H1 (cell line): ENCODE measurements around the gene STK40. TPM values are rescaled to one million over a fixed set of nuclear protein-coding genes. Genes with fewer than 3 reads are reported as not detected.

ENCODE experiments used
- CTCF ChIA-PET: fragments of 300-600 bp; sonication (Branson Sonifier 250); formaldehyde crosslinking; loops from one replicate; lab custom pipeline; 2021; ENCODE audit not compliant: partially characterized antibody; lab: Charles Lee
- POLR2A ChIA-PET: fragments of 300-600 bp; sonication (Branson Sonifier 250); formaldehyde crosslinking; loops from one replicate; lab custom pipeline; 2021; ENCODE audit warnings: inconsistent platforms; ENCODE audit not compliant: partially characterized antibody; lab: Charles Lee
- DNase-seq, 2 experiments: peaks; one replicate each; pipeline versions ENCODE4 v3.0.0 to v3.0.0-alpha.2; 2010 to 2022; ENCODE audit warnings: low spot score in 2 of 2, low read depth in 1 of 2, mixed read lengths in 1 of 2
- FAIRE-seq: peaks from 2 replicates; lab custom pipeline; 2011; peaks lifted over from hg19 to GRCh38; lab: Jason Lieb, UNC
- H2AFZ ChIP-seq: 2 replicates; pipeline ENCODE4 v1.8.1; 2012; ENCODE audit warnings: low read length, inconsistent platforms
- H2AK5ac ChIP-seq: 2 replicates; pipeline ENCODE4 v1.6.1; 2013; ENCODE audit warnings: low read depth, low read length
- H2BK120ac ChIP-seq: replicated peaks from 2 replicates; pipeline ENCODE3; 2013; ENCODE audit warnings: low read depth, low read length, inconsistent platforms
- H2BK12ac ChIP-seq: 2 replicates; pipeline ENCODE4 v1.6.1; 2013; ENCODE audit warnings: low read depth, low read length
- H2BK15ac ChIP-seq: 2 replicates; pipeline ENCODE4 v1.6.1; 2013; ENCODE audit warnings: low read length
- H2BK20ac ChIP-seq: 2 replicates; pipeline ENCODE4 v1.6.1; 2013; ENCODE audit warnings: low read length
- H2BK5ac ChIP-seq: 2 replicates; pipeline ENCODE4 v1.6.1; 2013; ENCODE audit warnings: low read depth, low read length
- H3K14ac ChIP-seq: 2 replicates; pipeline ENCODE4 v1.6.1; 2013; ENCODE audit warnings: inconsistent platforms; ENCODE audit not compliant: insufficient read length
- H3K18ac ChIP-seq: 2 replicates; pipeline ENCODE4 v1.6.1; 2013; ENCODE audit warnings: low read length; ENCODE audit errors: extremely low read depth
- H3K23ac ChIP-seq: 2 replicates; pipeline ENCODE4 v1.6.1; 2013; ENCODE audit warnings: inconsistent platforms; ENCODE audit not compliant: insufficient read length
- H3K23me2 ChIP-seq: 2 replicates; pipeline ENCODE4 v1.6.1; 2013; ENCODE audit warnings: low read depth, low read length
- H3K27ac ChIP-seq: 2 replicates; pipeline ENCODE4 v1.6.1; 2011; ENCODE audit warnings: low read depth, low read length, inconsistent platforms
- H3K27me3 ChIP-seq, 4 experiments: replicated peaks in 1 of 4; 1 replicate in 1 of 4; 2 replicates in 3 of 4; pipeline versions ENCODE4 v1.6.1 to v1.8.1; 2011 to 2013; ENCODE audit warnings: low read length in 3 of 4, mild to moderate bottlenecking in 3 of 4, inconsistent platforms in 2 of 4, mixed read lengths in 2 of 4, moderate library complexity in 1 of 4; ENCODE audit not compliant: control insufficient read depth in 3 of 4, insufficient read depth in 3 of 4; ENCODE audit errors: extremely low read depth in 1 of 4
- H3K36me3 ChIP-seq, 4 experiments: 2 replicates each; pipeline versions ENCODE4 v1.6.1 to v1.8.1; 2011 to 2013; ENCODE audit warnings: mild to moderate bottlenecking in 4 of 4, low read length in 3 of 4, moderate library complexity in 2 of 4, control low read depth in 1 of 4, inconsistent platforms in 1 of 4; ENCODE audit not compliant: insufficient read depth in 4 of 4, control insufficient read depth in 2 of 4
- H3K4ac ChIP-seq: replicated peaks from 2 replicates; pipeline ENCODE3; 2013; ENCODE audit warnings: low read length, low read depth, mixed read lengths, inconsistent platforms; ENCODE audit not compliant: insufficient read length
- H3K4me1 ChIP-seq, 4 experiments: replicated peaks in 1 of 4; 1 replicate in 1 of 4; 2 replicates in 3 of 4; pipeline versions ENCODE4 v1.6.1 to v1.8.1; 2011 to 2013; ENCODE audit warnings: low read length in 3 of 4, inconsistent platforms in 2 of 4, mixed read lengths in 1 of 4; ENCODE audit not compliant: insufficient read depth in 4 of 4, control insufficient read depth in 3 of 4
- H3K4me2 ChIP-seq, 2 experiments: 2 replicates each; pipeline versions ENCODE4 v1.6.1 to v1.8.1; 2011 to 2013; ENCODE audit warnings: low read depth in 2 of 2, low read length in 2 of 2, control low read depth in 1 of 2, inconsistent platforms in 1 of 2, mild to moderate bottlenecking in 1 of 2; ENCODE audit not compliant: insufficient read depth in 1 of 2
- H3K4me3 ChIP-seq, 4 experiments: fragments of 200-600, 300-600 bp in 1 of 4; sonication (generic), shearing (Covaris generic), sonication (Bioruptor Twin) in 1 of 4; 2 replicates each; pipeline versions ENCODE4 v1.5.1 to v1.8.1; 2011 to 2016; ENCODE audit warnings: low read length in 4 of 4, low read depth in 3 of 4, control low read depth in 2 of 4, inconsistent platforms in 2 of 4, mild to moderate bottlenecking in 2 of 4, mixed read lengths in 1 of 4, moderate library complexity in 1 of 4; ENCODE audit not compliant: insufficient read depth in 2 of 4; ENCODE audit errors: extremely low read depth in 1 of 4
- H3K56ac ChIP-seq: replicated peaks from 2 replicates; pipeline ENCODE3; 2013; ENCODE audit warnings: low read depth, mild to moderate bottlenecking, mixed read lengths, low read length, inconsistent platforms; ENCODE audit not compliant: insufficient read length
- H3K79me1 ChIP-seq: 2 replicates; pipeline ENCODE4 v1.6.1; 2013; ENCODE audit warnings: low read depth, low read length, control low read depth
- H3K79me2 ChIP-seq, 2 experiments: 2 replicates each; pipeline versions ENCODE4 v1.6.1 to v1.8.1; 2012 to 2013; ENCODE audit warnings: low read length in 2 of 2, mild to moderate bottlenecking in 2 of 2, inconsistent platforms in 1 of 2; ENCODE audit not compliant: insufficient read depth in 2 of 2, control insufficient read depth in 1 of 2
- H3K9ac ChIP-seq, 4 experiments: replicated peaks in 1 of 4; 1 replicate in 1 of 4; 2 replicates in 3 of 4; pipeline versions ENCODE4 v1.6.1 to v1.8.1; 2011 to 2013; ENCODE audit warnings: low read depth in 3 of 4, low read length in 3 of 4, control low read depth in 2 of 4, mild to moderate bottlenecking in 2 of 4, moderate library complexity in 2 of 4, inconsistent platforms in 1 of 4; ENCODE audit errors: extremely low read depth in 1 of 4
- H3K9me3 ChIP-seq, 2 experiments: 2 replicates each; pipeline versions ENCODE4 v1.6.1 to v1.8.1; 2012 to 2013; ENCODE audit warnings: mild to moderate bottlenecking in 2 of 2, moderate library complexity in 2 of 2, control low read depth in 1 of 2, inconsistent platforms in 1 of 2, low read depth in 1 of 2, low read length in 1 of 2, mixed read lengths in 1 of 2; ENCODE audit not compliant: insufficient read depth in 2 of 2
- H4K20me1 ChIP-seq, 2 experiments: replicated peaks in 1 of 2; 2 replicates each; pipeline versions ENCODE3 to v1.8.1; 2011 to 2013; ENCODE audit warnings: inconsistent platforms in 2 of 2, low read length in 2 of 2, mild to moderate bottlenecking in 1 of 2; ENCODE audit not compliant: insufficient read depth in 2 of 2, control insufficient read depth in 1 of 2
- H4K5ac ChIP-seq: 2 replicates; pipeline ENCODE4 v1.6.1; 2013; ENCODE audit warnings: low read length, low read depth, mixed read lengths, inconsistent platforms; ENCODE audit not compliant: insufficient read length
- H4K8ac ChIP-seq: 2 replicates; pipeline ENCODE4 v1.8.0; 2013; ENCODE audit warnings: mild to moderate bottlenecking, moderate library complexity, low read length, inconsistent platforms; ENCODE audit not compliant: insufficient read depth; ENCODE audit errors: extremely low read depth
- H4K91ac ChIP-seq: replicated peaks from 2 replicates; pipeline ENCODE3; 2013; ENCODE audit warnings: low read length, mixed read lengths, inconsistent platforms; ENCODE audit not compliant: insufficient read length
- CBX8 ChIP-seq: fragments of 300-800, 300-1000 bp; sonication (generic); IDR thresholded peaks from 2 replicates; pipeline ENCODE4 v1.7.1; 2016; ENCODE audit warnings: low read depth, low read length, borderline replicate concordance
- E2F6 ChIP-seq: IDR thresholded peaks from 2 replicates; pipeline ENCODE4 v1.6.1; 2012; ENCODE audit warnings: inconsistent platforms
- EP300 ChIP-seq, 2 experiments: IDR thresholded peaks; 1 replicate in 1 of 2; 2 replicates in 1 of 2; pipeline ENCODE4 v1.6.1; 2011 to 2012; ENCODE audit warnings: low read depth in 2 of 2, low read length in 2 of 2, mild to moderate bottlenecking in 2 of 2, borderline replicate concordance in 1 of 2, inconsistent platforms in 1 of 2, moderate library complexity in 1 of 2
- NANOG ChIP-seq: IDR thresholded peaks from 2 replicates; pipeline ENCODE4 v1.6.1; 2011; ENCODE audit warnings: low read length, low read depth, mild to moderate bottlenecking, inconsistent platforms; ENCODE audit not compliant: insufficient read depth, poor library complexity, severe bottlenecking
- PHF8 ChIP-seq: fragments of 200-600 bp; sonication (generic); conservative IDR thresholded peaks from 2 replicates; pipeline ENCODE4 v1.7.1; 2012; ENCODE audit warnings: low read depth, mild to moderate bottlenecking, inconsistent platforms, low read length, moderate library complexity
- RFX5 ChIP-seq: IDR thresholded peaks from 2 replicates; pipeline ENCODE4 v1.6.1; 2011; ENCODE audit warnings: low read depth, low read length, improper control_type of control experiment, borderline replicate concordance
- RNF2 ChIP-seq: fragments of 200-900, 300-1000 bp; sonication (generic); IDR thresholded peaks from 2 replicates; pipeline ENCODE4 v1.7.1; 2016; ENCODE audit warnings: borderline replicate concordance, low read depth, mild to moderate bottlenecking, antibody characterized with exemption, low read length; ENCODE audit not compliant: poor library complexity, severe bottlenecking; ENCODE audit errors: missing control alignments
- RXRA ChIP-seq: IDR thresholded peaks from 2 replicates; pipeline ENCODE4 v1.6.1; 2011; ENCODE audit warnings: low read depth, mild to moderate bottlenecking, low read length, moderate library complexity; ENCODE audit not compliant: insufficient read depth
- SAP30 ChIP-seq: fragments of 300-600 bp; sonication (generic); IDR thresholded peaks from 2 replicates; pipeline ENCODE4 v1.7.1; 2012; ENCODE audit warnings: low read length, moderate library complexity, mild to moderate bottlenecking, inconsistent platforms; ENCODE audit not compliant: insufficient read depth, insufficient replicate concordance
- TAF7 ChIP-seq: optimal IDR thresholded peaks from 2 replicates; pipeline ENCODE3; 2011; ENCODE audit warnings: low read depth, mild to moderate bottlenecking, inconsistent platforms, low read length, moderate library complexity, borderline replicate concordance
- WGBS, 2 experiments: shearing (Covaris generic) in 1 of 2; methylation state at CpG; one replicate each; pipeline versions ENCODE4 v1.1.6 to v1.1.7; 2013 to 2015; ENCODE audit warnings: low lambda C conversion rate in 2 of 2, mixed read lengths in 2 of 2, inconsistent platforms in 1 of 2, low coverage in 1 of 2, missing lambda C conversion rate in 1 of 2; ENCODE audit not compliant: insufficient replicate concordance in 2 of 2, insufficient coverage in 1 of 2, insufficient read length in 1 of 2; ENCODE audit errors: extremely low coverage in 1 of 2, missing lambda C conversion rate in 1 of 2; 5-methylcytosine and 5-hydroxymethylcytosine counted together
- polyA plus RNA-seq, 7 experiments: library from polyadenylated mRNA; depleted of rRNA in 3 of 7; stranded (reverse) in 5 of 7; unstranded in 2 of 7; fragments of >200 nt in 5 of 7; fragments of 200-250 nt in 2 of 7; gene quantifications; 1 replicate in 5 of 7; 2 replicates in 1 of 7; 4 replicates in 1 of 7; pipeline versions ENCODE4 v1.2.1 to v1.2.3, GENCODE V29; 2011 to 2013; ENCODE audit warnings: missing spikeins in 2 of 7, mixed read lengths in 2 of 7
- total RNA-seq: library from RNA; stranded (reverse); fragmentation: NEBNext Ultra II Directional; extraction: Animal tissue kit (Norgen Biotek cat#: 25700); gene quantifications from 2 replicates; pipeline ENCODE4 v1.2.1, GENCODE V29; 2021

The STK40 gene
- total and polyA plus RNA-seq, 2 of the 8 experiments (the other 6 are each of a cell fraction or from before 2014, with no cell fraction given) = 13.6 to 28.6 TPM

DNA sequence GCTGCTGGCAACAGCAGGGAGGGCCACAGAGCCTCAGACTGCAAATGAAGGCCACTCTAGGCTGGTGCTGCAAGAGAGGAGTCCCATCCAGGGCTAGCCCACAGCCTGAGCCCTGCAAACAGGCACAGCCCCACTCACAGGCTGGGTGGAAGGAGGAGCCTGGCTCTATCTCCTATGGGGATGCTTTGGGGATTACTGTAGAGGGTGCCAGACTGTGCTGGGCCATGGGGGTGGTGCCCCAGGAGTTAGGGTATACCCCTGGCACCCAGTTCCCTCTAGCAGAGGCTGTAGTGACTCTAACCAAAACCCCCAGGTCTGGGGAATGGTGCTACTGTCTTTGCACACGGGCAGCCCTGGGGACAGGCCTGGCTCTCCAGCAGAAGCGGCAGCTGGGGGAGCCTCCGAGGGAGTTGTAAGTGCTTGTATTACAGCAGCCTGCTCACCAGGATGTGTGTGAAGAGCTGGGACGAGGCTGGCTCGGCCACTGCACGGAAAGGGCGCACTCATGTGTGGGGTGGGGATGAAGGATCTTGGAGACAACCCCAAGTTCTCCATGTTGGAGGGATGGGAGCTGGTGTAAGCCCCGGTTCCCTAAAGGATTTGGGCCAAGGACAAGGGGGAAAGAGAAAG, 38.9 kb downstream of the STK40 start:
- H3K9me3 ChIP-seq = no peaks in the 10 kb centered on the region
- no peak overlapping the region for H4K8ac ChIP-seq
- no peak overlapping the region for H4K5ac ChIP-seq
- ChIA-PET POLR2A (interaction anchor here (3.1 kb wide), 1 partner anchor 40 kb away, joined by 10 read pairs; no protein-coding TSS in a partner anchor), CTCF (interaction anchor here (0.6 to 10.0 kb wide), 4 partner anchors 8 to 132 kb away, joined by 3 to 150 read pairs (median 5); no protein-coding TSS in a partner anchor)
- no peak overlapping the region for H3K4ac ChIP-seq
- no peak overlapping the region for H2BK20ac ChIP-seq
- no peak overlapping the region for H3K18ac ChIP-seq
- no peak overlapping the region for H4K91ac ChIP-seq
- no peak overlapping the region; a peak in 1 of 7 replicates for H3K9ac ChIP-seq
- H3K27ac ChIP-seq = no peak overlapping the region
- H3K27me3 ChIP-seq = no peaks in the 10 kb centered on the region
- no peaks in the 10 kb centered on the region for H3K4me1 ChIP-seq
- peaks cover 1 to 3% of the 10 kb centered on the region in 2 experiments for H4K20me1 ChIP-seq
- H3K23me2 ChIP-seq = no peaks in the 10 kb centered on the region
- 95% methylated on average over 8 of the region's 8 CpGs; no CpG with 5 or more reads in 1 of the 2 experiments for WGBS, 2 experiments
- no peak overlapping the region for H3K4me3 ChIP-seq
- DNase-seq = no peak
- H3K56ac ChIP-seq = no peak overlapping the region
- H2BK5ac ChIP-seq = no peak overlapping the region; the same call in 1 of the 2 replicates
- no peak overlapping the region for H3K4me2 ChIP-seq
- no peak overlapping the region for H2BK120ac ChIP-seq
- H3K36me3 ChIP-seq = peaks cover 3 to 23% (median 7%) of the 10 kb centered on the region in 4 experiments; a peak in 5 of 8 replicates
- no peak for FAIRE-seq
- H3K79me2 ChIP-seq = no peaks in the 10 kb centered on the region
- no peak overlapping the region for H2BK15ac ChIP-seq
- H3K79me1 ChIP-seq = no peaks in the 10 kb centered on the region
- H3K23ac ChIP-seq = no peak overlapping the region
- TF ChIP-seq RXRA = no peak
- no peak for TF ChIP-seq RFX5
- no peak for TF ChIP-seq RNF2
- TF ChIP-seq CBX8 = no peak
- TF ChIP-seq TAF7 = no peak
- TF ChIP-seq SAP30 = no peak
- no peak for TF ChIP-seq PHF8
- no peak for TF ChIP-seq NANOG
- TF ChIP-seq EP300 (IDR thresholded peaks at IDR 0.05; ENCODE audit: borderline replicate concordance in 1 of 2, low read depth in 2 of 2, low read length in 2 of 2) = no peak
- no peak for TF ChIP-seq E2F6
- H2AFZ ChIP-seq = no peak overlapping the region
- no peak overlapping the region for H2AK5ac ChIP-seq
- H3K14ac ChIP-seq = no peak overlapping the region
- no peak overlapping the region for H2BK12ac ChIP-seq
